HEK293T (cell line): Measurements from ENCODE around the gene ATP1B1.

Experiments
- ARNT ChIP-seq: fragments of 450-650 bp; IDR thresholded peaks from 2 replicates; pipeline ENCODE4 v1.6.1; 2017; ENCODE audit warnings: mild to moderate bottlenecking
- BHLHE40 ChIP-seq: fragments of 450-650 bp; IDR thresholded peaks from 2 replicates; pipeline ENCODE4 v1.6.1; 2016; ENCODE audit warnings: mild to moderate bottlenecking, moderate library complexity, borderline replicate concordance
- CTBP1 ChIP-seq: fragments of 450-650 bp; IDR thresholded peaks from 2 replicates; pipeline ENCODE4 v1.6.1; 2016; ENCODE audit warnings: borderline replicate concordance
- ELF4 ChIP-seq: fragments of 450-650 bp; IDR thresholded peaks from 2 replicates; pipeline ENCODE4 v1.6.1; 2017; ENCODE audit warnings: antibody characterized with exemption
- FOXA1 ChIP-seq: fragments of 450-650 bp; IDR thresholded peaks from 2 replicates; pipeline ENCODE4 v1.6.1; 2016; ENCODE audit warnings: mild to moderate bottlenecking
- FOXK2 ChIP-seq: fragments of 450-650 bp; IDR thresholded peaks from 2 replicates; pipeline ENCODE4 v1.6.1; 2016; ENCODE audit warnings: mild to moderate bottlenecking
- FOXM1 ChIP-seq: fragments of 450-650 bp; IDR thresholded peaks from 2 replicates; pipeline ENCODE4 v1.6.1; 2017; ENCODE audit warnings: mild to moderate bottlenecking, borderline replicate concordance
- HDGF ChIP-seq: fragments of 450-650 bp; IDR thresholded peaks from 2 replicates; pipeline ENCODE4 v1.6.1; 2017; ENCODE audit warnings: antibody characterized with exemption, borderline replicate concordance
- L3MBTL2 ChIP-seq: fragments of 450-650 bp; conservative IDR thresholded peaks from 2 replicates; pipeline ENCODE4 v1.6.1; 2016; ENCODE audit warnings: mild to moderate bottlenecking
- LEF1 ChIP-seq: fragments of 450-650 bp; IDR thresholded peaks from 2 replicates; pipeline ENCODE4 v1.6.1; 2017; ENCODE audit warnings: mild to moderate bottlenecking, borderline replicate concordance
- NFRKB ChIP-seq: fragments of 450-650 bp; IDR thresholded peaks from 2 replicates; pipeline ENCODE4 v1.6.1; 2016; ENCODE audit warnings: mild to moderate bottlenecking, moderate library complexity
- PKNOX1 ChIP-seq: fragments of 450-650 bp; IDR thresholded peaks from 2 replicates; pipeline ENCODE4 v1.6.1; 2016
- SP1 ChIP-seq: fragments of 450-650 bp; IDR thresholded peaks from 2 replicates; pipeline ENCODE4 v1.6.1; 2017
- TARDBP ChIP-seq: fragments of 450-650 bp; IDR thresholded peaks from 2 replicates; pipeline ENCODE4 v1.6.1; 2016

GRCh38 chr1:169160845-169161495, 54.5 kb downstream of the ATP1B1 start:
- TF ChIP-seq SP1 (no peak), BHLHE40 (no peak), FOXA1 (no peak), FOXK2 (no peak), ELF4 (no peak), L3MBTL2 (no peak), TARDBP (no peak), NFRKB (no peak), HDGF (no peak), FOXM1 (no peak), CTBP1 (no peak), PKNOX1 (no peak), LEF1 (no peak), ARNT (no peak)
